ENCODE results near the gene MAGED4B.

DNA sequence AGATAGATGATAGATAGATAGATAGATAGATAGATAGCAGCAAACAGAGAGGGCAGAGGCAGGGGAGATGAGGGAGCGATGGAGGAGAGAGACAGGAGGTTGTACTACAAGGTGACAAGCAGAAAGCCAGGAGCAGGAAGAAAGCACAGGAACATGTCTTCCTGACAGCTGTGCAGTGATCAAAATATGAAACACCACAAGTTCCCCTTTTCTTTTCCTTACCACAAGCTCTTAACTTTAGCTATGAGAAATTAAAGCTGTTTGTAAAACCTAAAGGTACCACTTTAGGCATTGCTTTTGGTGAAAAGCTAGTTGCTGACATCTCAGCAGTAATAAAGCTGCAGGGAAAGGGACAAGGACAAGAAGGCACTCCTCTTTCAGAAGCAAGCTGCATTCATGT, 9.1 kb upstream of the MAGED4B start:
- TF ChIP-seq EZH2 (IDR thresholded peaks at IDR 0.05; ENCODE audit: low read length, missing control alignments) (no peak), CTCF (conservative IDR thresholded peaks at IDR 0.05 in 1 of 2, IDR thresholded peaks at IDR 0.05 in 1 of 2; ENCODE audit: low read depth in 1 of 2, low read length in 2 of 2) (no peak)

Data from fibroblast of lung (primary cell).